Ishikawa (cell line): ENCODE measurements around the gene FADS2.

Experiments used
- CEBPB ChIP-seq: IDR thresholded peaks from 2 replicates; pipeline ENCODE4 v1.6.1; 2012
- CREB1 ChIP-seq: IDR thresholded peaks from 2 replicates; pipeline ENCODE4 v1.6.1; 2012; ENCODE audit warnings: low read depth
- EGR1 ChIP-seq: IDR thresholded peaks from 2 replicates; pipeline ENCODE4 v1.6.1; 2012
- EP300 ChIP-seq: IDR thresholded peaks from 2 replicates; pipeline ENCODE4 v1.6.1; 2012; ENCODE audit warnings: borderline replicate concordance
- FOXM1 ChIP-seq: IDR thresholded peaks from 2 replicates; pipeline ENCODE4 v1.6.1; 2012; ENCODE audit warnings: low read depth, borderline replicate concordance
- NFIC ChIP-seq: IDR thresholded peaks from 2 replicates; pipeline ENCODE4 v1.6.1; 2012
- RAD21 ChIP-seq: IDR thresholded peaks from 2 replicates; pipeline ENCODE4 v1.6.1; 2012; ENCODE audit warnings: low read depth
- REST ChIP-seq: IDR thresholded peaks from 2 replicates; pipeline ENCODE4 v1.6.1; 2012; ENCODE audit warnings: low read depth, mild to moderate bottlenecking
- TAF1 ChIP-seq: IDR thresholded peaks from 2 replicates; pipeline ENCODE4 v1.6.1; 2012; ENCODE audit warnings: low read depth, mild to moderate bottlenecking
- TCF12 ChIP-seq: IDR thresholded peaks from 2 replicates; pipeline ENCODE4 v1.6.1; 2012; ENCODE audit warnings: low read depth
- TEAD4 ChIP-seq: IDR thresholded peaks from 2 replicates; pipeline ENCODE4 v1.6.1; 2012
- USF1 ChIP-seq: IDR thresholded peaks from 2 replicates; pipeline ENCODE4 v1.6.1; 2012
- YY1 ChIP-seq: IDR thresholded peaks from 2 replicates; pipeline ENCODE4 v1.6.1; 2012; ENCODE audit warnings: low read depth
- ZBTB7A ChIP-seq: IDR thresholded peaks from 2 replicates; pipeline ENCODE4 v1.6.1; 2012; ENCODE audit warnings: low read depth
- TF ChIP-seq, protein P1 (sequence below): IDR thresholded peaks from 2 replicates; pipeline ENCODE4 v1.6.1; 2012

Gene FADS2

GRCh38 chr11:61805146-61805545 is 23.0 kb upstream of the FADS2 start:
- TF ChIP-seq TCF12 = no peak
- no peak for TF ChIP-seq TAF1
- TF ChIP-seq RAD21 = no peak
- no peak for TF ChIP-seq NFIC
- no peak for TF ChIP-seq YY1
- TF ChIP-seq, protein P1, sequence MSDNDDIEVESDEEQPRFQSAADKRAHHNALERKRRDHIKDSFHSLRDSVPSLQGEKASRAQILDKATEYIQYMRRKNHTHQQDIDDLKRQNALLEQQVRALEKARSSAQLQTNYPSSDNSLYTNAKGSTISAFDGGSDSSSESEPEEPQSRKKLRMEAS = no peak
- TF ChIP-seq EP300 = no peak
- TF ChIP-seq EGR1 = no peak
- no peak for TF ChIP-seq CREB1
- TF ChIP-seq TEAD4 = no peak
- TF ChIP-seq REST = no peak
- no peak for TF ChIP-seq USF1

- no peak for TF ChIP-seq EGR1
- TF ChIP-seq USF1 = no peak
- TF ChIP-seq RAD21 = no peak
- no peak for TF ChIP-seq CREB1
- no peak for TF ChIP-seq NFIC
- no peak for TF ChIP-seq ZBTB7A
- no peak for TF ChIP-seq REST
Measured at GRCh38 chr11:61806785-61807184, 21.3 kb upstream of the FADS2 start.

DNA sequence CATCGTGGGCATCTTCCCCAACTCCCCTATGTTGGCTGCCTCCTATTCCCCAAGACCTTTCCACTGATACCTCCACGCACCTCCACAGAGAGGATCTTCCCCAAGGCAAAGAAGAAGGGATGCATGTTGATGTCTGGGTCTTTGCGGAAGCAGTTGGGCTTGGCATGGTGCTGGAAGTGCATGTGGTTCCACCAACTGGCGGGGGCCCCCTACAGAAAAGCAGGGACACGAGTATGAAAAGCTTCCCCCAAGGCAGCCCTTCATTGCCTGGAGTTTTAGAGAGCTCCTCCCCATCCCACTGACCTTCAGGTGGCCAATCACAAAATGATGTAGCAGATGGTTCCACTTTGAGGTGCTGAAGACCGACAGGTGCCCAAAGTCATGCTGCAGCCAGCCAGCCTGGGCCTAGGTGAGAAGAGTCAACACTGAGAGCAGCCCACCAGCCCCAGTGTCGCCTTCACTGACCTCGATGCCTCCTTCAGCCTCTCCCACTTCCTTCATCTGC is 17.4 kb upstream of the FADS2 start:
- TF ChIP-seq YY1 (no peak), EGR1 (no peak), CEBPB (no peak), EP300 (no peak), TCF12 (no peak), CREB1 (no peak), REST (no peak), FOXM1 (no peak), TAF1 (no peak), NFIC (no peak), RAD21 (no peak)
- TF ChIP-seq, protein P1 = no peak

DNA sequence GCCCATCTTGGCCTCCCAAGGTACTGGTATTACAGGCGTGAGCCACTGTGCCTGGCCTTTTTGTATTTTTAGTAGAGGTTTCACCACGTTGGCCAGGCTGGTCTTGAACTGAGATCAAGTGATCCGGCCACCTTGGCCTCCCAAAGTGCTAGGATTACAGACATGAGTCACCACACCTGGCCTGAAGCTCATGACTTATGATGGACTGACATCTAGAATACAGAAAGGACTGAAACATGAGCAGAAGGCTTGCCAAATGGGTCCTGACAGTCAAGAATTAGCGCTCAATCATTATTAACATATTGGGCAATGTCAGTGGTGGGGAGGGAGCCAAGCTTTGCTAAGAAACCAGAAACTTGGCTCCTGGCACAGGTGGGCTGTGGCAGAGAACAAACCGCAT is 16.3 kb upstream of the FADS2 start:
- no peak for TF ChIP-seq TCF12
- no peak for TF ChIP-seq TEAD4
- TF ChIP-seq REST = no peak
- TF ChIP-seq USF1 = no peak
